HL-60 (cell line): ENCODE data around the gene ATP2B2.

Experiments
- DNase-seq, 2 experiments: peaks; one replicate each; pipeline ENCODE4 v3.0.0-alpha.2; 2010 to 2020; ENCODE audit warnings: low read depth in 1 of 2, low spot score in 1 of 2
- H3K27ac ChIP-seq: fragments of 250-450 bp; sonication (Bioruptor Pico); replicated peaks from 2 replicates; pipeline ENCODE4 v1.5.1; 2020; ENCODE audit warnings: mild to moderate bottlenecking, moderate library complexity
- H3K27me3 ChIP-seq: fragments of 250-450 bp; sonication (Bioruptor Pico); 2 replicates; pipeline ENCODE4 v1.5.1; 2021; ENCODE audit warnings: mild to moderate bottlenecking, moderate library complexity; ENCODE audit not compliant: insufficient read depth, poor library complexity, severe bottlenecking
- H3K4me3 ChIP-seq: replicated peaks from 2 replicates; pipeline ENCODE4 v1.5.1; 2011; ENCODE audit warnings: mild to moderate bottlenecking, control low read depth, low read length; ENCODE audit not compliant: insufficient read depth
- CTCF ChIP-seq: IDR thresholded peaks from one replicate; pipeline ENCODE4 v1.5.1; 2011; ENCODE audit warnings: low read length, control low read depth, inconsistent platforms; ENCODE audit not compliant: insufficient read depth
- GABPA ChIP-seq: IDR thresholded peaks from 2 replicates; pipeline ENCODE4 v1.6.1; 2012; ENCODE audit warnings: low read depth
- POLR2AphosphoS5 ChIP-seq: IDR thresholded peaks from 2 replicates; pipeline ENCODE4 v1.6.1; 2012; ENCODE audit warnings: low read depth
- REST ChIP-seq: IDR thresholded peaks from 2 replicates; pipeline ENCODE4 v1.6.1; 2012; ENCODE audit warnings: low read depth; ENCODE audit not compliant: insufficient replicate concordance
- SPI1 ChIP-seq: IDR thresholded peaks from 2 replicates; pipeline ENCODE4 v1.6.1; 2012; ENCODE audit warnings: low read depth, mild to moderate bottlenecking, borderline replicate concordance

Gene ATP2B2

DNA sequence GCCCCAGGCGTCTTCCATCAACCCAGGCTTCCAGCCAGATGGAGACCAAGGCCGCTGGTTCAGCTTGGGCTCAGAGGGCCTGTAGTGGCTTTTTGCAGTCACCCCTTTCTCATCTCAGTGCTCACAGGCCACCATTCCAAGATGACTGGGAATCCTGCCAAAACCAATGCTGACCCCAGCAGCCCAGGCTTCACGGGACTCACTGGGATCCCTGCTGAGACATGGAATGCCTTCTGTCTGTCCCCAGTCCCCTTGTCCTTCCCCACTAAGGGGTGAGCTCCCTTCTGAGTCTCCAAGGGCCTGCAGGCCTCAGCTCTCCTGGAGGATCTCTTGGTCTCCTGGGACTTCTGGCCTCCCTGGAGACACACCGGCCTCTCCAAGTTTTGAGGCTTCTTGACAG, 107.0 kb downstream of the ATP2B2 start:
- no peaks in the 10 kb centered on the region for H3K27me3 ChIP-seq
- no peak overlapping the region for H3K27ac ChIP-seq
- no peak for TF ChIP-seq POLR2AphosphoS5
- TF ChIP-seq REST: no peak
- TF ChIP-seq CTCF: no peak
- no peak for TF ChIP-seq SPI1
- TF ChIP-seq GABPA: no peak
- H3K4me3 ChIP-seq: no peak overlapping the region
- no peak for DNase-seq

- no peaks in the 10 kb centered on the region for H3K27me3 ChIP-seq
- DNase-seq: no peak
- H3K27ac ChIP-seq: no peak overlapping the region
- TF ChIP-seq GABPA (no peak), CTCF (no peak), SPI1 (no peak), REST (no peak), POLR2AphosphoS5 (no peak)
- no peak overlapping the region for H3K4me3 ChIP-seq
Observed at GRCh38 chr3:10397879-10398278, 107.5 kb downstream of the ATP2B2 start.

DNA sequence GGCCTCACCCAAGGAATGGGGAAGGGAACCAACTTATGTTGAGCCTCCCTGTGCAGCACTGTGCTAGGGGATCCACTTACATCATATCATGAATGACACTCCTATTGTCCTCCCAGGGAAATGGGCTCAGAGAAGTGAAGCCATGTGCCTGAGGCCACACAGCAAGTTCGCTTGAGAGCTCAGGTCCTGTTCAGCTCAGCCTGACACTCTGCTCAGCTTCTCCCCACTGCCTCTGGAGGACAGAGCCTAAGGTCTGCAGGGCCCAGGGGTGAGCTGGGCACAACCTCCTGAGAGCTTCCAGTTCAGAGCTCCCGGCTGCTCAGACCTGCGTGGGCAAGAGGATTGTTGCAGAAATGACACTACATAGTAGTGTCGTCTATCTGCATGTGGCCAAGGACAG, 108.5 kb downstream of the ATP2B2 start:
- TF ChIP-seq SPI1 (no peak), REST (no peak), CTCF (no peak), POLR2AphosphoS5 (no peak), GABPA (no peak)
- Histone ChIP-seq H3K27ac (no peak overlapping the region), H3K4me3 (no peak overlapping the region), H3K27me3 (no peaks in the 10 kb centered on the region)
- DNase-seq: no peak
